ENCODE measurements around the gene GPR61. TPM values are rescaled to one million over a fixed set of nuclear protein-coding genes. Genes with fewer than 3 reads are reported as not detected.

Gene GPR61
- total RNA-seq (2021; fragmentation: NEBNext Ultra II Directional; extraction: Animal tissue kit (Norgen Biotek cat#: 25700)), result under 1 TPM in 1 of 6 experiments, not detected in 5; 0.12 TPM
- long read RNA-seq, result 0 reads

- no peak within 1 kb of the TSS for H3K4me3 Mint-ChIP-seq
- no peaks in the 10 kb centered on the region for H3K36me3 Mint-ChIP-seq (ENCODE audit: low read depth)
- H3K9me3 Mint-ChIP-seq, result no peaks in the 10 kb centered on the region
- peaks cover 13% of the 10 kb centered on the region for H3K27me3 Mint-ChIP-seq (ENCODE audit: insufficient read depth)
- peaks cover 8% of the 10 kb centered on the region for H3K4me1 Mint-ChIP-seq (ENCODE audit: low read depth)
- no peak for TF ChIP-seq CTCF (IDR thresholded peaks at IDR 0.05)
- no peak for DNase-seq
- no peak within 1 kb of the TSS for H3K27ac Mint-ChIP-seq
These were observed at the start of gene GPR61 for GRCh38 chr1:109539676-109540075. TSS of gene GPR61 (plus strand) at chr1:109539872. CDS start at chr1:109543023, 3,151 bp downstream.

- H3K27ac Mint-ChIP-seq, result peak overlapping the region; percentile 53; the same call in 1 of the 2 replicates
- no peaks in the 10 kb centered on the region; the same call in 1 of the 2 replicates for H3K27me3 Mint-ChIP-seq (ENCODE audit: insufficient read depth)
- peak; percentile 87 for TF ChIP-seq CTCF (IDR thresholded peaks at IDR 0.05)
- no peaks in the 10 kb centered on the region for H3K9me3 Mint-ChIP-seq
- peaks cover 30% of the 10 kb centered on the region for H3K4me1 Mint-ChIP-seq (ENCODE audit: low read depth)
- peak; percentile 64 for DNase-seq
- H3K4me3 Mint-ChIP-seq, result no peak overlapping the region
- H3K36me3 Mint-ChIP-seq (ENCODE audit: low read depth), result no peaks in the 10 kb centered on the region
These were observed 49.4 kb upstream of the GPR61 start for GRCh38 chr1:109490029-109490933.

- no peak for DNase-seq
- no peaks in the 10 kb centered on the region for H3K9me3 Mint-ChIP-seq
- H3K4me1 Mint-ChIP-seq (ENCODE audit: low read depth), result peaks cover 34% of the 10 kb centered on the region
- H3K36me3 Mint-ChIP-seq (ENCODE audit: low read depth), result no peaks in the 10 kb centered on the region; the same call in 1 of the 2 replicates
- no peaks in the 10 kb centered on the region for H3K27me3 Mint-ChIP-seq (ENCODE audit: insufficient read depth)
- no peak overlapping the region for H3K4me3 Mint-ChIP-seq
- peak overlapping the region; percentile 53; the same call in 1 of the 2 replicates for H3K27ac Mint-ChIP-seq
- no peak; the same call in 1 of the 2 replicates for TF ChIP-seq CTCF (IDR thresholded peaks at IDR 0.05)
These were observed 48.8 kb upstream of the GPR61 start for GRCh38 chr1:109490934-109491302.

- no peak overlapping the region for H3K4me3 Mint-ChIP-seq
- H3K4me1 Mint-ChIP-seq (ENCODE audit: low read depth), result peaks cover 38% of the 10 kb centered on the region
- TF ChIP-seq CTCF (IDR thresholded peaks at IDR 0.05), result no peak
- H3K9me3 Mint-ChIP-seq, result no peaks in the 10 kb centered on the region
- no peaks in the 10 kb centered on the region; the same call in 1 of the 2 replicates for H3K36me3 Mint-ChIP-seq (ENCODE audit: low read depth)
- no peaks in the 10 kb centered on the region for H3K27me3 Mint-ChIP-seq (ENCODE audit: insufficient read depth)
- DNase-seq, result no peak
- H3K27ac Mint-ChIP-seq, result no peak overlapping the region
These were observed 48.3 kb upstream of the GPR61 start for GRCh38 chr1:109491372-109491771.

- no peak for TF ChIP-seq CTCF (IDR thresholded peaks at IDR 0.05)
- H3K36me3 Mint-ChIP-seq (ENCODE audit: low read depth), result no peaks in the 10 kb centered on the region; the same call in 1 of the 2 replicates
- peak overlapping the region; percentile 55; the same call in 1 of the 2 replicates for H3K27ac Mint-ChIP-seq
- H3K9me3 Mint-ChIP-seq, result no peaks in the 10 kb centered on the region
- H3K4me1 Mint-ChIP-seq (ENCODE audit: low read depth), result peaks cover 40% of the 10 kb centered on the region
- DNase-seq, result no peak
- no peak overlapping the region for H3K4me3 Mint-ChIP-seq
- H3K27me3 Mint-ChIP-seq (ENCODE audit: insufficient read depth), result no peaks in the 10 kb centered on the region
These were observed 46.9 kb upstream of the GPR61 start for GRCh38 chr1:109492779-109493178.
